K562 (cell line): ENCODE data around the gene COQ7. TPM values are rescaled to one million over a fixed set of nuclear protein-coding genes. Genes with fewer than 3 reads are reported as not detected.

ENCODE experiments used
- HDGF ChIP-seq: fragments of 450-650 bp; IDR thresholded peaks from 2 replicates; pipeline ENCODE4 v1.6.1; 2016
- MGA ChIP-seq: fragments of 450-650 bp; IDR thresholded peaks from 2 replicates; pipeline ENCODE4 v1.6.1; 2016; ENCODE audit warnings: mild to moderate bottlenecking, moderate library complexity
- ZBTB40 ChIP-seq, 2 experiments: fragments of 450-650 bp in 1 of 2; sonication (generic) in 1 of 2; formaldehyde crosslinking in 1 of 2; IDR thresholded peaks; 2 replicates each; pipeline versions ENCODE4 v1.7.1 to v1.9.0; 2016 to 2022; ENCODE audit warnings: inconsistent platforms in 1 of 2, mild to moderate bottlenecking in 1 of 2, missing genetic modification reagents in 1 of 2
- polyA plus RNA-seq, 8 experiments: library from polyadenylated mRNA; depleted of rRNA in 4 of 8; stranded (reverse) in 5 of 8; unstranded in 3 of 8; fragments of >200 nt; fragmentation: Nextera tagmentation in 2 of 8; fragmentation: Illumina TruSeq in 1 of 8; extraction: Ambion mirVana in 2 of 8; extraction: Trizol in 1 of 8; gene quantifications; 2 replicates each; pipeline versions ENCODE4 v1.2.1 to v1.2.3, GENCODE V29; 2011 to 2014; ENCODE audit warnings: inconsistent platforms in 1 of 8, missing spikeins in 1 of 8
- total RNA-seq, 7 experiments: library from RNA; depleted of rRNA in 6 of 7; stranded (reverse); fragments of >200 nt in 6 of 7; fragmentation: Illumina TruSeq in 2 of 7; extraction: Trizol in 2 of 7; gene quantifications; 2 replicates each; pipeline versions ENCODE4 v1.2.1 to v1.2.3, GENCODE V29; 2011 to 2021; ENCODE audit warnings: low replicate concordance in 1 of 7

COQ7 gene
- total and polyA plus RNA-seq, 9 of the 15 experiments (the other 6 are each of a cell fraction or from before 2014, with no cell fraction given) = 2.3 to 26.1 (median 15.2) TPM

GRCh38 chr16:19094542-19095365, 27.3 kb downstream of the COQ7 start (continued):
- TF ChIP-seq MGA (peak; percentile 28; the same call in 1 of the 2 replicates), ZBTB40 (IDR thresholded peaks at IDR 0.05) (peak; percentile 74), ZBTB40 (CRISPR knock-in tag; IDR thresholded peaks at IDR 0.05) (no peak), HDGF (no peak)
